Activated CD4-positive, alpha-beta T cell treated with anti-CD3 and anti-CD28 coated beads, Interleukin-2, amount 50 U/mL, for 1 hour (primary cell): ENCODE results near the gene UBE4B.
"Not testable (repeated sequence)": the region's sequence is repeated elsewhere in the genome, so short reads cannot be mapped to it uniquely, and the experiment has no call there.

Source experiments
- DNase-seq: peaks from one replicate; pipeline ENCODE4 v3.0.0-alpha.2; 2020

The UBE4B gene

DNA sequence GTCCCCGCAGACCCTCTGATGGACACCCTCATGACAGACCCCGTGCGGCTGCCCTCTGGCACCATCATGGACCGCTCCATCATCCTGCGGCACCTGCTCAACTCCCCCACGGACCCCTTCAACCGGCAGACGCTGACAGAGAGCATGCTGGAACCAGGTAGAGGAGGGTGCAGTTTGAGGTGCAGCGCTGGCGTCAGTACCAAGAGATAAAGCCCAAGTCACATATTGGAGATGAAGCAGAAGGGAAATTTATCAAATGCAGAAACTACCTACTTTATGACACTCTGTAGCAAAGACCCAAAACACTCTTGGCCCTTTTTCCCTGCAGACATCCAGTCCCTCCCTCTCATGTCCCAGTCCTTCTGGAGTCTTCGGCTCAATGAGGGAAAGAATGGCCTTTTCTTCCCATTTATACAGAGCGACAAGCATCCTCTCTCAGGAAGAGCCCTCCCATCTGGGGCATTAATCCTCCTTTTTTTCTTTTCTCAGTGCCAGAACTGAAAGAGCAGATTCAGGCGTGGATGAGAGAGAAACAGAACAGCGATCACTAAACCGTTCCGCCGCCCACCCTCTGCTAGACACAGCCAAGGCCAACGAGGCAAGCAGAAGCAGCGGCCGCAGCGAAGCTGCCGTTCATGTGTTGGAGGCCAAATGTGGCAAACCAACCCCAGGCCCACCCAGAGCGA, 146.8 kb downstream of the UBE4B start:
- DNase-seq: no peak

- no peak for DNase-seq
These were observed 148.4 kb downstream of the UBE4B start for GRCh38 chr1:10181154-10181553.

DNA sequence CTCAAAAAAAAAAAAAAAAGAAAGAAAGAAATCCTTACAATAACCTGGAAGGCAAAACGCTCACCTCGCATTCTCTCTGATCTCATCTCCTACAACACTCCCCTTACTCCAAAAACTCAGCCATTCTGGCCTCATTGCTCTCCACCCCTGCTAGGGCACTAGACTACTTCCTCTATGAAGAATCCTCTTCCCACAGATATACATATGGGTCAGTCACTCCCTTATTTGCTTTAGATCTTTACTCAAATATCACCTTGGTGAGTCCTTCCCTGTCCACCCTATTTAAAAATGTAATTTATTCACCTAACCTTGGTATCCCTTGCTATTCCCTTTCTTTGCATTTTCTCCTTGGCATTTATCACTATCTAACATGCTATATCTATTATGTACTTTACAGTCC, 153.0 kb downstream of the UBE4B start:
- no peak for DNase-seq

DNA sequence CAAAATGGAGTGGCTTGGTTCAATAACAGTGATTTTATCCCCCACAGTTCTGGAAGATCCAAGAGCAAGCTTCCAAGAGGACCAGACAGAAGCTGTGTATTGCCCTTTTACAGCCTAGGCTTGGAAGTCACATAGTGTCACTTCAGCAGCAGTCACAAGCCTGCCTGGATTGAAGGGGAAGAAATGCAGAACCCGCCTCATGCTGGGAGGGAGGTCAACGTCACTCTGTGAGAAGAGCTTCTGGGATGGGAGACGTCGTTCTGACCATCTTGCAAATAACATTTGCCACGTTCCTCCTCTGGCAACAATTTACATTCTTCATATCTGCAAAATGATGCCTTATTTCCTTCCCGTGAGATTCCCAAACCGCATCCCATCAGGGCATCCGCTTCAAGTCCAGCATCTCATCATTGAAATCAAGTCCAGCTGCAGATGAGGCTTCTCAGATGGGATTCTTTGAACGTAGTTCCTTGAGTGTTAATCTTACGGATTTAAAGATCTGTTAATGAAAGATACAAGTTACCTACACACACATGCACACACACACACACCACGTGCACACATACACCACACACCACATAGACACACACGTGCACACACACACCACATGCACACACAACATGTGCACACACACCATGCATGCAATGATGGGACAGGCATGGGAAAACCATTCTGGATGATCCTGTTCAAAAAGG, 153.7 kb downstream of the UBE4B start:
- no peak for DNase-seq

DNA sequence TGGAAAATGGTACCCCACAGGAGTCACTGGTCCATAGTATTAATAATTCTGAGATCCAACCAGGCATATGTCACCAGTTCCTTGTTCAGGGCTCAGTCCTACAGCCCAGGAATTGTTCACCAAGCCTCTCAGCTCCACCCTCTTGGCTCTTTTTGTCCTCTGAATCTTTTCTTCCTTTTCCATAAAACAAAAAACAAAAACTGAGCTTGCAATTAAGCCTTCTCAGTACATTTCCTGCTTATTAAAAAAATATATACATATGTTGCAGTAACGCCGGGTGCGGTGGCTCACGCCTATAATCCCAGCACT, 154.2 kb downstream of the UBE4B start:
- no peak for DNase-seq

GRCh38 chr1:10188133-10188650, 155.4 kb downstream of the UBE4B start:
- DNase-seq: no peak

- DNase-seq: no peak
These were observed 156.9 kb downstream of the UBE4B start for GRCh38 chr1:10189659-10190058.

DNA sequence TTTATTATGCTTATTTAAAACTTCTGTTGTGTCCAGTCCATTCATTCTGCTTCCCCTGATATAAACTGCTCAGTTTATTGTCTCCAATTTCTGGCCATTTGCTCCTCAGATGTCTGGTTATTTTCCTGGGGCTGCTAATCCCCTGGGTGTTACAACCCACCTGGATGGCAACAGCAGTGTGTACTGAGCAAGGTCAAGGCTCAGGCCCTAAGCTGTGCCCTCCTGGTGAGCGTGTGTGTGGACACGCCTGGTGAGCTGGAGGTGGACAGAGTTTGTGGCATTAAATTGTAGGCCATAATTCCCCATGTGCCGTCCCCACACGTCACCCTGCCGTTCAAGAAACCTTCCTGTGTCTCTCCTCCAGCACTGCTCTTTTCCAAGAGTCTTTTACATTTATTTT, 159.5 kb downstream of the UBE4B start:
- no peak for DNase-seq

DNA sequence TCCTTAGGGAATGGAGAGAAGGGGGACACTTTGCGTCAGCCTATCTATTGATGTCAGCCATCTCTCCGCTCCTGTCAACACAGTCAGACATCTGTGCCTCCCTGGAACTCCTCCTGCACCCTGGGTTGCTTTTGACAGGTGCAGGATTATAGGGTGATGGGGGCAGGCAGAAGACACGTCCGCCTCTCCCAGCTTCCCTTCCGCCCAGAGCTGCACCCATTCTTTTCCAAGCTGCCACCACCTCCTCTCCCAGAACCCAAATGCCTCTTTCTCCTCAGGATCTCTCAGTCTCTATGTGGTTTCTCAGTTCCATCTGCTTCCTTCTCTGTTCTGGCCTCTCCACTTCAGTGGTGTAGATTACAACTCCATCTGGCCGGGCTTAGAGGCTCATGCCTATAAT, 160.5 kb downstream of the UBE4B start:
- DNase-seq: no peak

GRCh38 chr1:10195570-10195969, 162.8 kb downstream of the UBE4B start:
- no peak for DNase-seq

DNA sequence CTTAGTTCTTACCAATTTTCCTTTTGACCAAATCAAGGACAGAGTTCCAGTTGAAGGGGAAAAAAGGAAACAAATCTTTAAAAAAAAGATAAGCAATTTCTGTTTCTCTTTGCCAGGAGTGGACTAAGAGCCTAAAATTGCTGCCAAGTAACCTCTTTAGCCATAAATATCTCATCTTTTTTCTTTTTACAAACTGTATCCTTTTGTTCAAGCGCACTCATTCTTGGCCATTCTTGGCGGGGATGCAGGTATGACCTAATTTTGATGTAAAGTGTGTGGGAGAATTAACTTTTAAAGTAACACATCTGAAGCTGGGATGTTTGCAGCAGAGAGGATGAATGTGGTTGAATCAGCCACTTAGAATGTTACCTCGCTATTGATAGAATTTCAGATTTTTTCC, 164.2 kb downstream of the UBE4B start:
- no peak for DNase-seq

DNA sequence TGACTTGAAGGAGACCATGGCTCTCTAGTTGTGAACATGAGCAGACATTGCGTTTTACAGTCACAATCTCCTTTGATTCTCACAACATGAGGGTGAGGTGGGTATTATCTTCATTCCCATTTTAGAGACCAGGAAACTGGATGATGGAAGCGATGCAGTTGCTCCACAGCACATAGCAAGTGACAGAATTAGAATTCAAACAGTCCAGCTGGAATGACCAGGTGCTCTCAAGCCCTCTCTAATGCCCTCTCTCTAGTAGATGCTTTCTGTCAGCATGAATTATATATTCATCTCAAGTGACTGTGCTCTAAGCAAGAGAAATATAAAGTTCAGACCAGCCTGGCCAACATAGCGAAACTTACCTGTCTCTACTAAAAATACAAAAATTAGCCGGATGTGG, 167.9 kb downstream of the UBE4B start:
- no peak for DNase-seq

DNA sequence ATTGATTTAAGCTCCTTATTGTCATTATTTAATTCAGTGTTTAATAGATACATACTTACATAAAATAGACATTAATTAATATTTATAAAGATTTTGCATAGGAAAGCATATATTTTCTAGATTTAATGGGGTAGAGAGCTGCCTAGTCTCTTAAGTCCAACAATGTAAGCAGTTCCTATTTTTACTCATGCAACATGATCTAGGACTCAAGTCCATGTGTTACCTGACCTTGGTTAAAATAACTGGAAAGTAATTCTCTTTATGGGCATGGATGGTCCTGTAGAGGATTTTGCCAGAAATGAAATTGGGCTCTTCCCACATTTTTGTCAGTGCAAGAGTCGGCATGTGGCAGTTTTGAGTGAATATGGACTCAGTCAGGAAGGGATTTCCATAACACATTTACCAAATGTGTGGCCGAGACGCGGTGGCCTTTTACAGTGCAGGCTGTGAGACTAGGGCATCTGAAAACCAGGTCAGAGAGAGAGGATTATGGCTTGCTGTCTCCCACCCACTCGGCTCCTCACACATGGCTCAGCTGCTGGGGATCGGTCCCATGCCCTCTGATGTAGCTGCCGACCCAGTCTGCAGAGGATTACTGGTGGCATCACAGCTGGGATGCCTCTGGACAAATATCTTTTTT, 171.4 kb downstream of the UBE4B start:
- no peak for DNase-seq

GRCh38 chr1:10205206-10205605, 172.4 kb downstream of the UBE4B start:
- DNase-seq: not testable (repeated sequence)

DNA sequence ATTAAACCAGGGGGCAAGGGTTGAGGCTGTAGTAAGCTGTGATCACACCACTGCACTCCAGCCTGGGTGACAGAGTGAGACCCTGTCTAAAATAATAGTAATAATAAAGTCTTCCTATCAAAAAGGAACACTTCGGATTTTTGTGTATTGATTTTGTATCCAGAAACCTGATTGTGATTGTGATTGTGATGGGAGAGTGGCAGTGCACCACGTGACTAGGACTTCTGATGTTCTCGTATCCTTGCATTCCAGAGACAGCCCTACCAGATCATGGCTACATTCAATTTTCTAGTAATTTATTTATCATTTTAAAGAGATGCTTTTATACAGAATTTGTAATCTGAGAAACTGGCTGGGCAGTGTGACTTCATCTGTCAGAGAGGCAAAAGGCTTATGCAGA, 175.1 kb downstream of the UBE4B start:
- DNase-seq: no peak

DNA sequence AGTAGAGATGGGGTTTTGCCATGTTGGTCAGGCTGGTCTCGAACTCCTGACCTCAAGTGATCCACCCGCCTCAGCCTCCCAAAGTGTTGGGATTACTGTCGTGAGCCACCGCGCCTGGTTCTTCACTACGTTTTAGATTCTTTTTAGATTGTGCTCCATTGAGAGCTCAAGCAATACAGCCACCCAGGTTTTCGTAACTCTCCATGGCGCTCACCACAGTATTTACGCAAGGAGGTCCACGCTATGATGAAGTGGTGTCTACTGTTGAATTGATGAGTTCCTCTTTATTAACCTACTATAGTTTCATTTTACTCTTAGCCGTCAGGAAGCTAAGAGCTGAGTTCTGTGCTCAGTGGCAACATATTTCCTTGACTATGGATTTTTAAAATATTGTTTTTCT, 175.8 kb downstream of the UBE4B start:
- no peak for DNase-seq

DNA sequence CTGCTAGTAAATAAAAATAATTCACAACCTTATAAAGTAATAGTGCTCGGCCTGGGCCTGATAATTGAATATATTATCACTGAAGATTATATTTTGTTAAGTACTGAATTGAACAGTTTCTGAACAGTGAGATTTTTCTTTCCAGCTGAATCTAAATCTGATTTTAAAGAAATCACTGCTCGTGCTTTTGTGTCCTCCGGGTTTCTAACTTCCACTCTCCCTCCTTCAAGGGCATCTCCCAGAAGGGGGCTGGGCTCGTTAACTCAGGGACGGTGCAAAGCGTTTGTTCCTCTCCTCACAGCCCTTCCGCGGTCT, 176.8 kb downstream of the UBE4B start:
- no peak for DNase-seq

DNA sequence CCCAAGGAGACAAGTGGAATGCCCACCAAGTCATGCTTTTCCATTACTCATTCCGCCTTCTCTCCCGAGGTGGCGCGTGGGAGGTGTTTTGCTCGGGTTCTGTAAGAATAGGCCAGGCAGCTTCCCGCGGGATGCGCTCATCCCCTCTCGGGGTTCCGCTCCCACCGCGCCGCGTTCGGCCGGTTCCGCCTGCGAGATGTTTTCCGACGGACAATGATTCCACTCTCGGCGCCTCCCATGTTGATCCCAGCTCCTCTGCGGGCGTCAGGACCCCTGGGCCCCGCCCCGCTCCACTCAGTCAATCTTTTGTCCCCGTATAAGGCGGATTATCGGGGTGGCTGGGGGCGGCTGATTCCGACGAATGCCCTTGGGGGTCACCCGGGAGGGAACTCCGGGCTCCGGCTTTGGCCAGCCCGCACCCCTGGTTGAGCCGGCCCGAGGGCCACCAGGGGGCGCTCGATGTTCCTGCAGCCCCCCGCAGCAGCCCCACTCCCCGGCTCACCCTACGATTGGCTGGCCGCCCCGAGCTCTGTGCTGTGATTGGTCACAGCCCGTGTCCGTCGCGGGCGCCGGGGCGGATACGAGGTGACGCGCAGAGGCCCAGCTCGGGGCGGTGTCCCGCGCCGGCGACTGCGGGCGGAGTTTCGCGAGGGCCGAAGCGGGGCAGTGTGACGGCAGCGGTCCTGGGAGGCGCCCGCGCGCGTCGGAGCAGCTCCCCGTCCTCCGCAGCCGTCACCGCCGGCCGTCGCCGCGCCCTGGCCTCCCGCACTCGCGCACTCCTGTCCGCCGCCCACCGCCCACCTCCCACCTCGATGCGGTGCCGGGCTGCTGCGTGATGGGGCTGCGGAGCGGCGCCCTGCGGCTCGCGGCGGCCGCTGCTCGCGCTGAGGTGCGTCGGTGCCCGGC, 177.4 kb downstream of the UBE4B start, which contains the start of gene KIF1B:
KIF1B (plus strand) TSS at position 666 of the 906 bp plus-strand sequence. CDS start 21,759 bp downstream, outside the sequence.
- peak; percentile 95 for DNase-seq

- peak; percentile 2 for DNase-seq
These were observed 178.4 kb downstream of the UBE4B start for GRCh38 chr1:10210841-10211804.

DNA sequence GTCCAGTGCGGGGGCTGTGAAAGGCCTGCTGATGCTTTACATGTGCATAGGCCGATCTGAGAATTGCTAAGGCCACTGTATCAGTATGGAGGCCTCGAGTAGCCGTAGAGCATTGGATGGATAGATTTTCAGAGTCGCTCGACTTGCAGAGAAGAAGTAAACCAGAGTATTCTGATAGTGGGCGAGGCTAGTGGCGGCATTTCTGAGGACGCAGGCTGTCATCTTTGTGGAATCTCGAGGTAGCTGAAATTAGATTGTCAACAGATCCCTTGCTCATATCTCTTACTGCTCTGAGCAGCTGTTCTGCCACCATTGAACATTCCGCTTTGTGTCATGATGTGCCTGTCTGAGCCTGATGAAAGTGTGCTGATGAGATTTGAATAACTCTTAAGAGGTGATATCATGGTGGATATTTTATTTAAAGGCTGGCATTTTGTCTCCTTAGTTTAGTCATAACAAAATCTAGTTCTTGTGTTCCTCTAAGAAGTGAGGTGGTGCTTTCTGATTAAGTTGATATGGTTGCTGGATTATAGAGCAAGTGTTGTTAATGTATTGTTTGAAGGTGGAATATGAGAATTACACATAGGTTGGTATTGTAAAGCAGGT, 179.2 kb downstream of the UBE4B start:
- no peak for DNase-seq

GRCh38 chr1:10212476-10212875, 179.7 kb downstream of the UBE4B start:
- no peak for DNase-seq
